PFSK-1 (cell line): ENCODE results near the gene TBCE.

Experiments
- FOXP2 ChIP-seq: optimal IDR thresholded peaks from 2 replicates; pipeline ENCODE3; 2011; ENCODE audit warnings: borderline replicate concordance, control low read depth, inconsistent platforms; ENCODE audit not compliant: insufficient read depth; ENCODE audit errors: extremely low read length, extremely low read depth
- POLR2AphosphoS5 ChIP-seq: IDR thresholded peaks from 2 replicates; pipeline ENCODE4 v1.6.1; 2012; ENCODE audit warnings: low read depth, mild to moderate bottlenecking, control low read depth, low read length, moderate library complexity
- SIN3A ChIP-seq: IDR thresholded peaks from 2 replicates; pipeline ENCODE4 v1.6.1; 2012; ENCODE audit warnings: mild to moderate bottlenecking, low read length, moderate library complexity, borderline replicate concordance; ENCODE audit not compliant: insufficient read depth
- TAF1 ChIP-seq: IDR thresholded peaks from 2 replicates; pipeline ENCODE4 v1.6.1; 2012; ENCODE audit warnings: low read length, control low read depth, borderline replicate concordance; ENCODE audit not compliant: insufficient read depth
- TF ChIP-seq, protein P1 (sequence below), 2 experiments: IDR thresholded peaks; 2 replicates each; pipeline versions ENCODE4 v1.6.1 to v1.8.0; 2011 to 2012; ENCODE audit warnings: low read depth in 2 of 2, low read length in 2 of 2, control low read depth in 1 of 2, inconsistent platforms in 1 of 2, mild to moderate bottlenecking in 1 of 2, moderate library complexity in 1 of 2; ENCODE audit not compliant: insufficient read depth in 1 of 2

The TBCE gene

DNA sequence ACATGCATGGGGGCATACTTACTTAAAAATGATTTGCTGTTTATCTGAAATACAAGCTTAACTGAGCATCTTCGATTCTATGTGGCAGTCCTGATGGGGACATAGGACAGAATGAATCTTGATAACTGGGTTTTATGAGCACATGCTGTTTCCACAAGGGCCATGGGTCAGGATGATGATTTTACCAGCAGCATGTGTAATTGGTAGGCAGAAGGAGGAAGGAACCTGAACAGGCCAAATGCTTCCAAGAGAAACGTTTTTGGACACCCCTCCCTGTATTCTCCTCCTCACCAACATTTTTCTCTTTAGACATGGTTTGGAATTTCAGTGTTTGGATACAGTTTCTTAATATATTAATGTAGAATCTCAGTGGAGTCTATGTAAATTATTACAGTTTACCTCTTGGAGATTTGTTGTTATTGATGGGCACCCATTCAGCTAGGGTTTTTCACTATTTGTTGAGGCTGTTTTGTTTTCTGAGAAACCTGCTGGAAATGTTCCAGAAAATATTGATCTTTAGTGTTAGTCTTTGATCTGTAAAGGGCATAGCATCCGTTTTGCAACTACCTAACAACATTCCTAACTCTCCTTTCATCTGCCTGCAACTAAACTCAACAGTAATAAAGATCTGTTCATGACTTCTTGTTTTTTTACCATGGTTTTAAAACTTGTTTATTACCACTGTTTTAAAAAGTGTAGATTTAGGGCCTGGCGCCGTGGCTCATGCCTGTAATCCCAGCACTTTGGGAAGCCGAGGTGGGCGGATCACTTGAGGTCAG lies 42.0 kb downstream of the TBCE start:
- TF ChIP-seq, protein P1, sequence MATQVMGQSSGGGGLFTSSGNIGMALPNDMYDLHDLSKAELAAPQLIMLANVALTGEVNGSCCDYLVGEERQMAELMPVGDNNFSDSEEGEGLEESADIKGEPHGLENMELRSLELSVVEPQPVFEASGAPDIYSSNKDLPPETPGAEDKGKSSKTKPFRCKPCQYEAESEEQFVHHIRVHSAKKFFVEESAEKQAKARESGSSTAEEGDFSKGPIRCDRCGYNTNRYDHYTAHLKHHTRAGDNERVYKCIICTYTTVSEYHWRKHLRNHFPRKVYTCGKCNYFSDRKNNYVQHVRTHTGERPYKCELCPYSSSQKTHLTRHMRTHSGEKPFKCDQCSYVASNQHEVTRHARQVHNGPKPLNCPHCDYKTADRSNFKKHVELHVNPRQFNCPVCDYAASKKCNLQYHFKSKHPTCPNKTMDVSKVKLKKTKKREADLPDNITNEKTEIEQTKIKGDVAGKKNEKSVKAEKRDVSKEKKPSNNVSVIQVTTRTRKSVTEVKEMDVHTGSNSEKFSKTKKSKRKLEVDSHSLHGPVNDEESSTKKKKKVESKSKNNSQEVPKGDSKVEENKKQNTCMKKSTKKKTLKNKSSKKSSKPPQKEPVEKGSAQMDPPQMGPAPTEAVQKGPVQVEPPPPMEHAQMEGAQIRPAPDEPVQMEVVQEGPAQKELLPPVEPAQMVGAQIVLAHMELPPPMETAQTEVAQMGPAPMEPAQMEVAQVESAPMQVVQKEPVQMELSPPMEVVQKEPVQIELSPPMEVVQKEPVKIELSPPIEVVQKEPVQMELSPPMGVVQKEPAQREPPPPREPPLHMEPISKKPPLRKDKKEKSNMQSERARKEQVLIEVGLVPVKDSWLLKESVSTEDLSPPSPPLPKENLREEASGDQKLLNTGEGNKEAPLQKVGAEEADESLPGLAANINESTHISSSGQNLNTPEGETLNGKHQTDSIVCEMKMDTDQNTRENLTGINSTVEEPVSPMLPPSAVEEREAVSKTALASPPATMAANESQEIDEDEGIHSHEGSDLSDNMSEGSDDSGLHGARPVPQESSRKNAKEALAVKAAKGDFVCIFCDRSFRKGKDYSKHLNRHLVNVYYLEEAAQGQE (IDR thresholded peaks at IDR 0.05; ENCODE audit: insufficient read depth in 1 of 2, low read depth in 2 of 2, low read length in 2 of 2) = no peak
- no peak for TF ChIP-seq TAF1
- TF ChIP-seq SIN3A = no peak
- TF ChIP-seq POLR2AphosphoS5 = no peak
- no peak for TF ChIP-seq FOXP2

DNA sequence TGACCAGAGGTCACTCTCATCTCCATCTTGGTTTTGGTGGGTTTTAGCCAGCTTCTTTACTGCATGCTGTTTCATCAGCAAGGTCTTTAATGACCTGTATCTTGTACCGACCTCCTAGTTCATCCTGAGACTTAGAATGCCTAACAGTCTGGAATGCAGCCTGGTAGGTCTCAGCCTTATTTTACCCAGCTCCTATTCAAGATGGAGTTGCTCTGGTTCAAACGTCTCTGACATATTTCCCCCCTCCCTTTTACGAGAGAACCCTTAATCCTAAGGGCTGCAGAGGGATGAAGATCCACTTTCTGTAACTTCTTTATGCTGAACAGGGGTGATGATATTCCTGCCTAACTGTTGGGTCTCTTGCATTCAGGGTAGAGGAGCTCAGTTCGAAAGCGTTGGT lies 43.2 kb downstream of the TBCE start:
- no peak for TF ChIP-seq SIN3A

DNA sequence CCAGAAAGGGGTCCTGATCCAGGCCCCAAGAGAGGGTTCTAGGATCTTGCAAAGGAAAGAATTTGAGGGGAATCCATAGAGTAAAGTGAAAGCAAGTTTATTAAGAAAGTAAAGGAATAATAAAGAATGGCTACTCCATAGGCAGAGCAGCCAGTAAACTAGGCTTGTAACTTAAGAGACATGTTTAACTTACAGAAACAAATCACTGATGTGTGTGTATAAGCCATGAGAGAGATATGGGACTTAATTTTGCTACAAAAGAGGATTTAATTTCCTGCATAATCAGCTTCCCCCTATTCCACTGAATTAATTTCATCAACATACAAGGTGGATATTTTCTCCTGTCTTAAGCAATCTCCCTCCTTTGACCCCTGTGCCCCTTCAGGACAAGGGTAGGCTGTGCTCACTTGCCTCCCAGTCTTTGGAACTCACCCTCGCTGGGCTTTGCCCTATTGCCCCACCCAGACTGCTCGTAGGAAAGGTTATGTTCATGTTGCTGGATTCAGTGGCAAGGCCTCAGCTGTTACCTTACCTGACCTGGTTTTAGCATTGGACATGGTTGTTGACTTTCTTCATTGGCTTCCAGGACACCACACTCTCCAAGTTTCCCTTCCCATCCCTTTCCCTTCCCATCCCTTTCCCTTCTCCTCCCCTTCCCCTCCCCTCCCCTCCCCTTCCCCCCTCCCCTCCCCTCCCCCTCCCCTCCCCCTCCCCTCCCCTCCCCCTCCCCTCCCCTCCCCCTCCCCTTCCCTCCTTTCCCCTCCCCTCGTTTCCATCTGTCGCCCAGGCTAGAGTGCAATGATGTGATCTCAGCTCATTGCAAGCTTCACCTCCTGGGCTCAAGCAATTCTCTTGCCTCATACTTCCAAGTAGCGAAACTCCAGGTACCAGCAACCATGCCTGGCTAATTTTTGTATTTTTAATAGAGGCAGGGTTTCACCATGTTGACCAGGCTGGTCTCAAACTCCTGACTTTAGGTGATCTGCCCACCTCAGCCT lies 44.6 kb downstream of the TBCE start:
- no peak for TF ChIP-seq TAF1
- TF ChIP-seq, protein P1 (IDR thresholded peaks at IDR 0.05; ENCODE audit: insufficient read depth in 1 of 2, low read depth in 2 of 2, low read length in 2 of 2) = no peak

DNA sequence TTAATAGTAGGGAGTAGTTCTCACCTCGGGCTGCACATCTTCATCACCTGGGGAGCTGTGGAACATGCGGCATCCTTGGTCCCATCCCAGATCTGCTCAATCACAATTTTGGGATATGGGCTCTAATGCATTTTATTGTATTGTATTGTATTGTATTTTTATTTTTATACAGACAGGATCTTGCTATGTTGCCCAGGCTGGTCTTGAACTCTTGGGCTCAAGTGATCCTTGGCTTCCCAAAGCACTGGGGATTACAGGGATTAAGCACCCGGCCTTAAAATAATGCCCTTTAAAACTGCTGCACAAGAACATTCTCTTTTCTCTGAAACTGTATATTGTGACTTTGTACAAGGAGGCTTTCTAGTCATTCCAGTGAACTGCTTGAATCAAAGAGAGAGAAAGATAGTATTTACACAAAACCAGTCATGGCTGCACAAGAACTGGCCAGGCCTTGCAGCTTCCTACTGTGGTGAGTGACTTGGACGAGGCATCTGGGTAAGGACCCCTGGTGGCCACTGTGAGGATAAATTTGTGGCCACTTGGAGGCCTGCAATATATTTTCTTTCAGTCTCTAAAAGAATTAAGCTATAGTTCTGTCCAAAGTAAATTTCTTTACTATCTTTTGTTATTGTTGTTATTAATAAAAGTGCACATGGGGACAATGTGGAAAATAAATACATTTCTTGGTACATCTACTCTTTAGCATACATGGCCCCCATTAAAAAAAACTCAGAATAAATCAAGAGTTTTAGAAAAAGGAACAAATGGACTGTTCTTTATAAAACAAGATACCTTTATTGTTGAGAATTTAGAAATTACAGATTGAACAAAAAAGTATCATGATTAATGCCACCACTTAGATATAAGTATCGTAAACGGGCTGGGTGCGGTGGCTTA lies 48.0 kb downstream of the TBCE start:
- TF ChIP-seq POLR2AphosphoS5 = no peak
- TF ChIP-seq TAF1 = no peak
- no peak for TF ChIP-seq FOXP2
- TF ChIP-seq, protein P1 (IDR thresholded peaks at IDR 0.05; ENCODE audit: insufficient read depth in 1 of 2, low read depth in 2 of 2, low read length in 2 of 2) = no peak
- TF ChIP-seq SIN3A = no peak

DNA sequence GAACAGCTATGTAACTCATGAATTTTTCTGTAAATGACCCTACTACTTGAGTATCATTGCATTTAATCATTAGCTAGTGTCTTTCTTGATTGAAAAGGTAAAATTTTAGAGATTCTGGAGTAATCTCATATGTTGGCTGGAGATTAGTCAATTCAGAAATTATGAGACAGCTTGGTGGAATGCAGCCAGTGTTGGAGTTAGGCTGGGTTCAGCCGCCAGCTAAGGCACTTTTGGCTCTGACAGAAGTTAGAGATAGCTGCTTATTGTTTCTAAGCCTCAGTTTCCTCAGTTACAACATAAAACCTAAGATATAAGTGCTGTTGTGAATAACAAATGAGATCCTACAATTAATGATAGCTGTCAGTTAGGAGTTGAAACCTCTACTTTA lies 49.4 kb downstream of the TBCE start:
- TF ChIP-seq SIN3A = no peak
- TF ChIP-seq POLR2AphosphoS5 = no peak
- TF ChIP-seq, protein P1 (IDR thresholded peaks at IDR 0.05; ENCODE audit: insufficient read depth in 1 of 2, low read depth in 2 of 2, low read length in 2 of 2) = no peak
- no peak for TF ChIP-seq FOXP2
- TF ChIP-seq TAF1 = no peak
